ENCODE results near the gene P2RX7. TPM values are rescaled to one million over a fixed set of nuclear protein-coding genes. Genes with fewer than 3 reads are reported as not detected.

The P2RX7 gene
- polyA plus RNA-seq, 2 of the 4 experiments (the other 2 are of a cell fraction) = 0.03 TPM; not detected in 1

- TF ChIP-seq REST (IDR thresholded peaks at IDR 0.05) (no peak), TFCP2L1 (CRISPR knock-in tag; IDR thresholded peaks at IDR 0.05) (no peak)
These were observed 76.5 kb downstream of the P2RX7 start (continued) for GRCh38 chr12:121209221-121209620.

GRCh38 chr12:121209624-121210572, 77.2 kb downstream of the P2RX7 start, which contains the start of gene P2RX4:
Gene P2RX4 (plus strand): TSS chr12:121210129. CDS start chr12:121210165, 36 bp downstream.
- H3K4me2 ChIP-seq = peak within 1 kb of the TSS; percentile 95
- CTCF ChIA-PET = interaction anchor here (1.1 to 1.3 kb wide), 3 partner anchors 28 to 177 kb away, joined by 3 read pairs; no protein-coding TSS in a partner anchor
- FAIRE-seq = no peak

More at GRCh38 chr12:121209624-121210572, 77.2 kb downstream of the P2RX7 start, which contains the start of gene P2RX4:
- 16% methylated on average over 38 of the region's 97 CpGs for WGBS (ENCODE audit: missing lambda C conversion rate)
- Histone ChIP-seq H3K4me1 (peaks cover 18% of the 10 kb centered on the region), H3K9me3 (no peaks in the 10 kb centered on the region), H3K27ac (peak within 1 kb of the TSS; percentile 96 to 99), H3K4me3 (peak within 1 kb of the TSS; percentile 94)
- peak; percentile 80 to 88 for DNase-seq (ENCODE audit: low read depth in 1 of 2, low spot score in 1 of 2)
- TF ChIP-seq PHF8 (IDR thresholded peaks at IDR 0.05; ENCODE audit: borderline replicate concordance, low read depth) (peak; percentile 99), HOXB13 (CRISPR knock-in tag; IDR thresholded peaks at IDR 0.05; ENCODE audit: low read depth) (no peak), BCL3 (IDR thresholded peaks at IDR 0.05) (0 out of 3 replicates have a peak, but pooled peaks have one; percentile 80), PBX3 (IDR thresholded peaks at IDR 0.05) (0 out of 2 replicates have a peak, but pooled peaks have one; percentile 49), RAD21 (conservative IDR thresholded peaks at IDR 0.05 in 1 of 2, IDR thresholded peaks at IDR 0.05 in 1 of 2) (peak; percentile 24 to 62), MYC (IDR thresholded peaks at IDR 0.05; ENCODE audit: borderline replicate concordance, low read length) (0 out of 2 replicates have a peak, but pooled peaks have one; percentile 38), MAX (IDR thresholded peaks at IDR 0.05) (peak; percentile 56; the same call in 1 of the 2 replicates), CEBPB (IDR thresholded peaks at IDR 0.05) (peak in 1 of 2 experiments; percentile 56; a peak in 1 of 4 replicates), TFCP2L1 (CRISPR knock-in tag; IDR thresholded peaks at IDR 0.05) (0 out of 2 replicates have a peak, but pooled peaks have one; percentile 33), CTCF (IDR thresholded peaks at IDR 0.05) (peak; percentile 62), BHLHE40 (IDR thresholded peaks at IDR 0.05; ENCODE audit: low read depth, low read length) (no peak), POLR2A (IDR thresholded peaks at IDR 0.05; ENCODE audit: low read length) (peak; percentile 99), JUN (IDR thresholded peaks at IDR 0.05) (peak in 1 of 2 experiments; percentile 87; a peak in 3 of 5 replicates), FOXS1 (CRISPR knock-in tag; IDR thresholded peaks at IDR 0.05) (no peak), KDM1A (IDR thresholded peaks at IDR 0.05; ENCODE audit: low read depth) (peak; percentile 19; the same call in 1 of the 2 replicates), RFX5 (IDR thresholded peaks at IDR 0.05) (peak; percentile 45; the same call in 1 of the 2 replicates), RARB (CRISPR knock-in tag; IDR thresholded peaks at IDR 0.05) (no peak)
- POLR2A ChIA-PET = interaction anchor here (0.6 kb wide), 1 partner anchor 32 kb away, joined by 3 read pairs; no protein-coding TSS in a partner anchor
- peak; percentile 98 for ATAC-seq
